OCI-LY1 (cell line): ENCODE results near the gene PRKG1.

Experiments
- H2AFZ ChIP-seq: fragments of 200-600 bp; sonication (generic), shearing (Covaris generic); 2 replicates; pipeline ENCODE4 v1.6.0; 2014; ENCODE audit warnings: antibody characterized with exemption, mild to moderate bottlenecking, low read length
- H3F3A ChIP-seq: fragments of 200-600 bp; sonication (generic), shearing (Covaris generic); 2 replicates; pipeline ENCODE4 v1.6.0; 2014; ENCODE audit warnings: mild to moderate bottlenecking, antibody characterized with exemption, low read length, moderate library complexity; ENCODE audit not compliant: insufficient read depth
- H3K27ac ChIP-seq: fragments of 200-600 bp; sonication (generic); 2 replicates; pipeline ENCODE4 v1.5.1; 2014; ENCODE audit warnings: low read length, mixed run types, mild to moderate bottlenecking, low read depth; ENCODE audit not compliant: poor library complexity, severe bottlenecking
- H3K27me3 ChIP-seq: fragments of 200-600 bp; sonication (generic); 2 replicates; pipeline ENCODE4 v1.6.0; 2014; ENCODE audit warnings: antibody characterized with exemption, mild to moderate bottlenecking, low read length, moderate library complexity; ENCODE audit not compliant: insufficient read depth
- H3K36me3 ChIP-seq: fragments of 200-600 bp; sonication (generic); 2 replicates; pipeline ENCODE4 v1.6.1; 2014; ENCODE audit warnings: mild to moderate bottlenecking, antibody characterized with exemption, low read length, moderate library complexity, mixed read lengths; ENCODE audit not compliant: insufficient read depth
- H3K4me1 ChIP-seq: fragments of 200-600 bp; sonication (generic); 2 replicates; pipeline ENCODE4 v1.5.1; 2014; ENCODE audit warnings: mild to moderate bottlenecking, low read length, moderate library complexity; ENCODE audit not compliant: insufficient read depth, severe bottlenecking
- H3K4me2 ChIP-seq: fragments of 200-600 bp; sonication (generic), shearing (Covaris generic); 2 replicates; pipeline ENCODE4 v1.6.1; 2014; ENCODE audit warnings: low read length
- H3K4me3 ChIP-seq: fragments of 200-600 bp; sonication (generic); 2 replicates; pipeline ENCODE4 v1.5.1; 2014; ENCODE audit warnings: low read length, low read depth, mild to moderate bottlenecking, mixed read lengths; ENCODE audit not compliant: poor library complexity, severe bottlenecking
- H3K79me2 ChIP-seq: fragments of 200-600 bp; shearing (Covaris generic); 2 replicates; pipeline ENCODE4 v1.6.1; 2016; ENCODE audit warnings: mixed run types, low read length, mixed read lengths; ENCODE audit not compliant: insufficient read depth
- H3K9ac ChIP-seq: fragments of 200-600 bp; sonication (generic), shearing (Covaris generic); 2 replicates; pipeline ENCODE4 v1.6.1; 2014; ENCODE audit warnings: mild to moderate bottlenecking, low read length, mixed read lengths
- H3K9me2 ChIP-seq: fragments of 200-600 bp; sonication (generic), shearing (Covaris generic); 2 replicates; pipeline ENCODE4 v1.6.1; 2014; ENCODE audit warnings: low read depth, mild to moderate bottlenecking, low read length, mixed read lengths
- H3K9me3 ChIP-seq: fragments of 200-600 bp; shearing (Covaris generic); 2 replicates; pipeline ENCODE4 v1.6.1; 2014; ENCODE audit warnings: low read length, mixed read lengths
- H4K20me1 ChIP-seq: fragments of 200-600 bp; sonication (generic), shearing (Covaris generic); 2 replicates; pipeline ENCODE4 v1.6.0; 2016; ENCODE audit warnings: mild to moderate bottlenecking, low read length; ENCODE audit not compliant: insufficient read depth
- EZH2 ChIP-seq: fragments of 200-600 bp; sonication (generic), shearing (Covaris generic); IDR thresholded peaks from 2 replicates; pipeline ENCODE4 v1.8.0; 2017; ENCODE audit warnings: borderline replicate concordance, mixed run types, mild to moderate bottlenecking, antibody characterized with exemption, low read length, moderate library complexity, mixed read lengths
- TF ChIP-seq, protein P1 (sequence below): fragments of 200-600 bp; sonication (generic), shearing (Covaris generic); IDR thresholded peaks from 2 replicates; pipeline ENCODE4 v1.5.1; 2017; ENCODE audit warnings: mild to moderate bottlenecking, antibody characterized with exemption, low read length, moderate library complexity, mixed read lengths

PRKG1 gene

DNA sequence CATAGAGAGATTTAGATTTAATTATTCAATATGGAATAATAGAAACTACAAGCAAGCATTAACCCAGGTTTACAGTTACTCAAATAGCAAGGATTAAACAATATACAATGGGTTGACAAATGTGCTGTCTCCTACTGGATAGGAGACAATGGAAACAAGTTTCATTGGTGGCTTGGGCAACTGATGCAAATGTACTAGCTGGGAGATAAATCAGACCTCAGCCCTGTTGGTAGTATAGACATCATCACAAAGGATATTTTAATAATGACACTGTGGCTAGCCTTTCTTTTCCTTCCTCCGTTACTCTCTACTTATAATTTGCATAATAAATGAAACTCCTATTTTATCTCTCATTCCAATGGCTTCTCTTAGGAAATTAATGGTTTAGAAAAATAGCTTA, 1143.2 kb downstream of the PRKG1 start:
- Histone ChIP-seq H3K27me3 (no peaks in the 10 kb centered on the region), H3K4me3 (no peak overlapping the region), H3K9ac (no peak overlapping the region), H3K4me1 (no peaks in the 10 kb centered on the region), H3K4me2 (no peak overlapping the region), H3K79me2 (no peaks in the 10 kb centered on the region), H3K9me2 (no peaks in the 10 kb centered on the region), H3K9me3 (no peaks in the 10 kb centered on the region), H3F3A (no peaks in the 10 kb centered on the region), H2AFZ (no peak overlapping the region), H3K27ac (no peak overlapping the region), H4K20me1 (no peaks in the 10 kb centered on the region), H3K36me3 (no peaks in the 10 kb centered on the region)
- no peak for TF ChIP-seq EZH2
- TF ChIP-seq, protein P1, sequence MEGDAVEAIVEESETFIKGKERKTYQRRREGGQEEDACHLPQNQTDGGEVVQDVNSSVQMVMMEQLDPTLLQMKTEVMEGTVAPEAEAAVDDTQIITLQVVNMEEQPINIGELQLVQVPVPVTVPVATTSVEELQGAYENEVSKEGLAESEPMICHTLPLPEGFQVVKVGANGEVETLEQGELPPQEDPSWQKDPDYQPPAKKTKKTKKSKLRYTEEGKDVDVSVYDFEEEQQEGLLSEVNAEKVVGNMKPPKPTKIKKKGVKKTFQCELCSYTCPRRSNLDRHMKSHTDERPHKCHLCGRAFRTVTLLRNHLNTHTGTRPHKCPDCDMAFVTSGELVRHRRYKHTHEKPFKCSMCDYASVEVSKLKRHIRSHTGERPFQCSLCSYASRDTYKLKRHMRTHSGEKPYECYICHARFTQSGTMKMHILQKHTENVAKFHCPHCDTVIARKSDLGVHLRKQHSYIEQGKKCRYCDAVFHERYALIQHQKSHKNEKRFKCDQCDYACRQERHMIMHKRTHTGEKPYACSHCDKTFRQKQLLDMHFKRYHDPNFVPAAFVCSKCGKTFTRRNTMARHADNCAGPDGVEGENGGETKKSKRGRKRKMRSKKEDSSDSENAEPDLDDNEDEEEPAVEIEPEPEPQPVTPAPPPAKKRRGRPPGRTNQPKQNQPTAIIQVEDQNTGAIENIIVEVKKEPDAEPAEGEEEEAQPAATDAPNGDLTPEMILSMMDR, result no peak

DNA sequence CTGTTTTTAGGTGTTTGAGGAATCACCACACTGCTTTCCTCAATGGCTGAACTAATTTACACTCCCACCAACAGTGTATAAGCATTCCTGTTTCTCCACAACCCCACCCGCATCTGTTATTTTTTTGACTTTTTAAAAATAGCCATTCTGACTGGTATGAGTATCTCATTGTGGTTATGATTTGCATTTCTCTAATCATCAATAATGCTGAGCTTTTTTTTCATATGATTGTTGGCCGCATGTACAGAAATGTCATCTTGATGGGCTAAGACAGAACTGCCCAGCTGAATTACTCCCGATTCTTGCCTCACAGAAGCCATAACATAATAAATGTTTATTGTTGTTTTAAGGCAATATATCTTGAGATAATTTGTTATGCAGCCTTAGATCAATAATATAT, 1146.7 kb downstream of the PRKG1 start:
- H3K4me3 ChIP-seq, result no peak overlapping the region
- H2AFZ ChIP-seq, result no peak overlapping the region
- no peaks in the 10 kb centered on the region for H4K20me1 ChIP-seq
- no peak overlapping the region for H3K4me2 ChIP-seq
- H3K36me3 ChIP-seq, result no peaks in the 10 kb centered on the region
- H3K27me3 ChIP-seq, result no peaks in the 10 kb centered on the region
- no peaks in the 10 kb centered on the region for H3K4me1 ChIP-seq
- no peaks in the 10 kb centered on the region for H3K9me2 ChIP-seq
- no peak for TF ChIP-seq EZH2
- H3K79me2 ChIP-seq, result no peaks in the 10 kb centered on the region
- no peaks in the 10 kb centered on the region for H3K9me3 ChIP-seq
- H3F3A ChIP-seq, result no peaks in the 10 kb centered on the region
- H3K9ac ChIP-seq, result no peak overlapping the region
- no peak overlapping the region for H3K27ac ChIP-seq

DNA sequence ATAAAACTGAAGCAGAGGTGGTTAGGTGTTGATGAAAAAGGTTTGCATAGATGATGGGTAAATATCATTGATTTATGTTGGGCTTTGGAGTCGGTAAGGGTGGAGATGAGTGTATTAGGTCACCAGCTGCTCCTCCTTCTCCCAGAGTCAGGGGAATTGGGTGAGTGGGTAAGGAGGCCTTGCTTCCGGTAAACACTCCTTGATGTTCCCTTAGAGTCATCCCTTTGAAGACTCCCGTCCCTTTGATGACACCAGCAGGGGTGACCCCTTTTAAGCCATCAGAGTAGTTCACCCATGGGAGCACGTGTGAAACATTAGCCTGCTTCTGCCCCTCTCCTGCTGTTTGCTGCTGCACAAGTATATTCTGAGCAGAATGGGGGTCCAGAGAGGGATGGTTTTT, 1147.6 kb downstream of the PRKG1 start:
- Histone ChIP-seq H3K27ac (no peak overlapping the region), H3K9ac (no peak overlapping the region), H2AFZ (no peak overlapping the region), H4K20me1 (no peaks in the 10 kb centered on the region), H3K79me2 (no peaks in the 10 kb centered on the region), H3K36me3 (no peaks in the 10 kb centered on the region), H3K27me3 (no peaks in the 10 kb centered on the region), H3F3A (no peaks in the 10 kb centered on the region), H3K4me1 (no peaks in the 10 kb centered on the region), H3K9me2 (no peaks in the 10 kb centered on the region), H3K4me3 (no peak overlapping the region), H3K9me3 (no peaks in the 10 kb centered on the region), H3K4me2 (no peak overlapping the region)
- TF ChIP-seq, protein P1, result no peak
- TF ChIP-seq EZH2, result no peak

DNA sequence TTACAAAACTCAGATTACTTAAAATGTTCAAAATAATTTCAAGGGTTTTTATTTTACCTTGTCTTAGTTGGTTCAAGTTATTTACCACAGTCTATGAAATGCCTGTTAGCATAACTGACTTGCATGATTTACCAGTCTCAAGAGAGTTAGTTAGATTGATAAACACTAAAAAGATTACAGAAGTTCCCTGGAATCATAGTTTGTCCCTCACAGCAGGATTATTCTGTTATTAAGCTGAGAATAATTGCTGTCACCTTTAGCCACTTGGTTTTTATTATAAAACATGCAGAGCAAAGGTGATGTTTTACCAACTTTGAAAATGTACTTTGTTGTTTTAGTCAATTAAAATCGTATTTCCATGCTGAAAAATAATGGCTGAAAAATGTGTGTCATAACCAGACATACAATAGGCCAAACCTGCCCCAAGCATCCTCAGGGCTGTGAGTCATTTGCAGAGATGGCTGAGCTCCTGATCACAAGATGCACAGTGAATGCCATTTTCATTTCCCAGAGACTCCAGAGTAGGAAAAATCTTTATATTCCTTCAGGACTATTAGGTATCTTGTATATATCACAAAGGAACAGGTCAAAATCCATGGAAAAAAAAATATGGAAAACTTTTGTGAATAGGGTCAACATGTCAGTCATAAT, 1152.0 kb downstream of the PRKG1 start:
- no peak for TF ChIP-seq EZH2
- TF ChIP-seq, protein P1, result no peak
- H3F3A ChIP-seq, result no peaks in the 10 kb centered on the region
- no peak overlapping the region for H3K4me2 ChIP-seq

More for the DNA sequence above, 1152.0 kb downstream of the PRKG1 start:
- Histone ChIP-seq H3K9ac (no peak overlapping the region), H2AFZ (no peak overlapping the region), H3K27ac (no peak overlapping the region), H4K20me1 (no peaks in the 10 kb centered on the region), H3K27me3 (no peaks in the 10 kb centered on the region), H3K4me1 (no peaks in the 10 kb centered on the region), H3K36me3 (no peaks in the 10 kb centered on the region), H3K9me3 (no peaks in the 10 kb centered on the region), H3K79me2 (no peaks in the 10 kb centered on the region), H3K9me2 (no peaks in the 10 kb centered on the region), H3K4me3 (no peak overlapping the region)
